Upper lobe of left lung (tissue), 6 donors: Measurements from ENCODE around the gene ARSD. TPM values are rescaled to one million over a fixed set of nuclear protein-coding genes. Genes with fewer than 3 reads are reported as not detected.

Experiments
- ATAC-seq, 2 donors: fragments of 200-7000 bp; cut with Tn5 transposase; one replicate each; pipeline ENCODE4 v1.9.1; 2022; ENCODE audit warnings: mild to moderate bottlenecking in 2 of 2, moderate library complexity in 2 of 2; ENCODE audit not compliant: low FRiP score in 2 of 2
- DNase-seq, 2 donors: peaks; one replicate each; pipeline ENCODE4 v3.0.0-alpha.2; 2019 to 2020
- H3K27ac ChIP-seq, 4 donors: fragments of 200-600 bp; sonication (generic); one replicate each; pipeline ENCODE4 v1.5.1; 2016 to 2019
- H3K27me3 ChIP-seq, 4 donors: fragments of 200-600 bp; sonication (generic); one replicate each; pipeline ENCODE4 v1.5.1; 2017 to 2019
- H3K36me3 ChIP-seq, 4 donors: fragments of 200-600 bp; sonication (generic); one replicate each; pipeline ENCODE4 v1.5.1; 2016 to 2019
- H3K4me1 ChIP-seq, 4 donors: fragments of 200-600 bp; sonication (generic); one replicate each; pipeline ENCODE4 v1.5.1; 2018 to 2019
- H3K4me3 ChIP-seq, 4 donors: fragments of 200-600 bp; sonication (generic); one replicate each; pipeline ENCODE4 v1.5.1; 2017 to 2019; ENCODE audit warnings: mild to moderate bottlenecking in 2 of 4, moderate library complexity in 1 of 4
- H3K9me3 ChIP-seq, 4 donors: fragments of 200-600 bp; sonication (generic); one replicate each; pipeline ENCODE4 v1.5.1; 2018 to 2019
- CTCF ChIP-seq, 6 experiments: fragments of 450-650 bp in 4 of 6; fragments of 200-600 bp in 2 of 6; sonication (generic) in 2 of 6; IDR thresholded peaks; one replicate each; pipeline ENCODE4 v1.5.1; 2016 to 2019; ENCODE audit warnings: antibody characterized with exemption in 6 of 6
- EP300 ChIP-seq, 4 donors: sonication (generic); formaldehyde crosslinking; IDR thresholded peaks; one replicate each; pipeline ENCODE4 v1.5.1; 2017; ENCODE audit warnings: antibody characterized with exemption in 4 of 4, control low read depth in 2 of 4
- POLR2A ChIP-seq, 4 donors: fragments of 450-650 bp; IDR thresholded peaks; one replicate each; pipeline ENCODE4 v1.5.1; 2016 to 2017; ENCODE audit warnings: antibody characterized with exemption in 4 of 4, mild to moderate bottlenecking in 2 of 4
- POLR2AphosphoS5 ChIP-seq, 2 donors: sonication (generic); formaldehyde crosslinking; IDR thresholded peaks; one replicate each; pipeline ENCODE4 v1.5.1; 2017; ENCODE audit warnings: antibody characterized with exemption in 2 of 2
- WGBS, 2 donors: methylation state at CpG; one replicate each; pipeline ENCODE4 v1.1.5; 2017 to 2018; 5-methylcytosine and 5-hydroxymethylcytosine counted together
- total RNA-seq, 6 donors: library from RNA; depleted of rRNA in 4 of 6; stranded (reverse); fragments of >200 nt in 4 of 6; gene quantifications; one replicate each; pipeline versions ENCODE4 v1.1.0 to v1.2.1, GENCODE V29; 2016 to 2021
- donor health status: DM: no; HTN: no; CAD: no; lungs with moderate emphysema.
- donor health status: DM: no; HTN: yes; CAD: no; lungs with severe emphysema.

Gene ARSD
- total RNA-seq, 6 donors from 2014 or later, result 27.1 to 67.7 (median 32.3) TPM

- DNase-seq (no peak), ATAC-seq (no peak)
- Histone ChIP-seq H3K4me1 (no peaks in the 10 kb centered on the region), H3K27me3 (no peaks in the 10 kb centered on the region), H3K36me3 (no peaks in the 10 kb centered on the region), H3K4me3 (no peak overlapping the region), H3K9me3 (no peaks in the 10 kb centered on the region), H3K27ac (no peak overlapping the region)
- 93 to 95% methylated on average over 2 of the region's 2 CpGs for WGBS, 2 donors
- no peak for TF ChIP-seq POLR2AphosphoS5 (IDR thresholded peaks at IDR 0.05)
- no peak for TF ChIP-seq POLR2A (IDR thresholded peaks at IDR 0.05)
- TF ChIP-seq EP300 (IDR thresholded peaks at IDR 0.05), result no peak
- TF ChIP-seq CTCF (IDR thresholded peaks at IDR 0.05), result no peak
Measured at GRCh38 chrX:2855761-2856160, 73.4 kb downstream of the ARSD start.

GRCh38 chrX:2854918-2855317, 74.2 kb downstream of the ARSD start:
- TF ChIP-seq POLR2AphosphoS5 (IDR thresholded peaks at IDR 0.05) (no peak), EP300 (IDR thresholded peaks at IDR 0.05) (no peak), POLR2A (IDR thresholded peaks at IDR 0.05) (no peak), CTCF (IDR thresholded peaks at IDR 0.05) (no peak)
- Histone ChIP-seq H3K4me1 (no peaks in the 10 kb centered on the region), H3K4me3 (no peak overlapping the region), H3K27me3 (no peaks in the 10 kb centered on the region), H3K27ac (no peak overlapping the region), H3K9me3 (no peaks in the 10 kb centered on the region), H3K36me3 (no peaks in the 10 kb centered on the region)
- DNase-seq, result no peak
- 89 to 94% methylated on average over 14 to 20 of the region's 21 CpGs for WGBS, 2 donors
- peak in 1 of 2 donors; percentile 15 for ATAC-seq

Other genes with a start within 250 kb of the ARSD start
- 100 to 1,000 TPM; 135 to 300 (median 233) TPM for gene CD99, start 238.0 kb downstream of the ARSD start, total RNA-seq
- under 1 TPM in 2 of 6 donors, not detected in 4; 0.69 to 0.81 TPM for gene XG, start 177.3 kb downstream of the ARSD start, total RNA-seq
- 1 to 10 TPM in 3 of 6 donors, under 1 TPM in 3; 0.40 to 3.7 (median 0.98) TPM for gene GYG2, start 100.4 kb downstream of the ARSD start, total RNA-seq
- not detected for gene ARSH, start 77.2 kb upstream of the ARSD start, total RNA-seq
- gene ARSF, start 112.1 kb upstream of the ARSD start, total RNA-seq, result not detected